Lower leg skin (tissue), 4 donors: ENCODE results near the gene EXOC6B. TPM values are rescaled to one million over a fixed set of nuclear protein-coding genes. Genes with fewer than 3 reads are reported as not detected.

Experiments
- DNase-seq, 2 donors: peaks; one replicate each; pipeline ENCODE4 v3.0.0-alpha.2; 2019; ENCODE audit warnings: low spot score in 2 of 2
- H3K4me3 ChIP-seq: fragments of 200-600 bp; sonication (generic); 2 replicates; pipeline ENCODE4 v1.5.1; 2017; ENCODE audit warnings: mild to moderate bottlenecking, low read depth; ENCODE audit not compliant: poor library complexity, severe bottlenecking
- POLR2A ChIP-seq, 2 donors: fragments of 450-650 bp; IDR thresholded peaks; one replicate each; pipeline ENCODE4 v1.6.1; 2016 to 2017; ENCODE audit warnings: antibody characterized with exemption in 2 of 2, mild to moderate bottlenecking in 1 of 2, moderate library complexity in 1 of 2
- WGBS, 2 donors: methylation state at CpG; one replicate each; pipeline ENCODE4 v1.1.5; 2018; 5-methylcytosine and 5-hydroxymethylcytosine counted together
- intact Hi-C: fragments of 100-400 bp; cut with DNase I; formaldehyde crosslinking; loops from one replicate; pipeline ENCODE4 v1.15.0; 2023; ENCODE audit warnings: low total_unique reads
- total RNA-seq, 4 donors: library from RNA; depleted of rRNA; stranded (reverse); fragments of >200 nt; gene quantifications; one replicate each; pipeline ENCODE4 v1.1.0, GENCODE V29; 2016
- TF ChIP-seq, protein P1 (sequence below), 3 donors: fragments of 450-650 bp; IDR thresholded peaks; one replicate each; pipeline ENCODE4 v1.5.1; 2016; ENCODE audit warnings: antibody characterized with exemption in 3 of 3, mild to moderate bottlenecking in 3 of 3, moderate library complexity in 2 of 3

Gene EXOC6B
- total RNA-seq, 4 donors from 2014 or later, result 85.8 to 164 (median 103) TPM

DNA sequence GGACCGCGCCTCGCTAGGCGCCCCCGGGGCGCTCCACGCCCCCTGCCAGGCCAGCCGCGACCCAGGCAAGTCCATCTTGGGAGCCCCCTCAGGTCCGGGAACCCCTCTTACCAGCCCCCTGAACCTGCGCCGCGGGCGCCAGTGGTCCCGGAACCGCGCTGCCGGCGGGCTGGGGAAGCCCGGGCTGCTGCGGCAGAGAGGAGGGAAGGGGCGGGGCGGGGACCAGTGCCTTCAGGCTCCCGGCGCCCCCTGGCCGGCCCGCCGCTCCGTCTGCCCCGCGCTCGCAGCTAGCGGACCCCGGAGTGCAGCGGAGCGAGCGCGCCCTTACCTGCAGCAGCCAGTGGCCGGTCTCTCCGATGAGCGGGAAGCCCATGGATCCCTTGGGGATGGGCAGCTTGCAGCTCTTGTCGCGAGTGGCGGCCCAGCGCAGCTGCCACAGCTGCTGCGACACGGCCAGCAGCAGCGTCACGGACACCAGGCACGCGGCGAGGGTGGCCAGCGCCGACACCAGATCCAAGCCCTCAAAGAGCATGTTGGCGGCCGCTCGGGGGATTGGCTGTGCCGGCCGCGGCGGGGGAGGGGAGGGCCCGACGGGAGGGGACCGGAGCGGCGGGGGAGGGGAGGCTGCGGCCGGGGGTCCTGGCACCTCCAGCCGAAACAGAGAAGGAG lies 678.4 kb downstream of the EXOC6B start, which contains the start of gene CYP26B1:
Gene CYP26B1, minus strand, starts transcription at position 560 of the 669 bp plus-strand sequence. Its CDS starts 28 bp downstream, at position 532.
- H3K4me3 ChIP-seq, result peak within 1 kb of the TSS; percentile 26
- DNase-seq, result peak in 1 of 2 donors; percentile 89
- 2% methylated on average over 25 to 61 of the region's 69 CpGs for WGBS, 2 donors
- TF ChIP-seq POLR2A (IDR thresholded peaks at IDR 0.05), result no peak
- TF ChIP-seq, protein P1, sequence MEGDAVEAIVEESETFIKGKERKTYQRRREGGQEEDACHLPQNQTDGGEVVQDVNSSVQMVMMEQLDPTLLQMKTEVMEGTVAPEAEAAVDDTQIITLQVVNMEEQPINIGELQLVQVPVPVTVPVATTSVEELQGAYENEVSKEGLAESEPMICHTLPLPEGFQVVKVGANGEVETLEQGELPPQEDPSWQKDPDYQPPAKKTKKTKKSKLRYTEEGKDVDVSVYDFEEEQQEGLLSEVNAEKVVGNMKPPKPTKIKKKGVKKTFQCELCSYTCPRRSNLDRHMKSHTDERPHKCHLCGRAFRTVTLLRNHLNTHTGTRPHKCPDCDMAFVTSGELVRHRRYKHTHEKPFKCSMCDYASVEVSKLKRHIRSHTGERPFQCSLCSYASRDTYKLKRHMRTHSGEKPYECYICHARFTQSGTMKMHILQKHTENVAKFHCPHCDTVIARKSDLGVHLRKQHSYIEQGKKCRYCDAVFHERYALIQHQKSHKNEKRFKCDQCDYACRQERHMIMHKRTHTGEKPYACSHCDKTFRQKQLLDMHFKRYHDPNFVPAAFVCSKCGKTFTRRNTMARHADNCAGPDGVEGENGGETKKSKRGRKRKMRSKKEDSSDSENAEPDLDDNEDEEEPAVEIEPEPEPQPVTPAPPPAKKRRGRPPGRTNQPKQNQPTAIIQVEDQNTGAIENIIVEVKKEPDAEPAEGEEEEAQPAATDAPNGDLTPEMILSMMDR (IDR thresholded peaks at IDR 0.05), result no peak
- intact Hi-C loops, result no loop called here

DNA sequence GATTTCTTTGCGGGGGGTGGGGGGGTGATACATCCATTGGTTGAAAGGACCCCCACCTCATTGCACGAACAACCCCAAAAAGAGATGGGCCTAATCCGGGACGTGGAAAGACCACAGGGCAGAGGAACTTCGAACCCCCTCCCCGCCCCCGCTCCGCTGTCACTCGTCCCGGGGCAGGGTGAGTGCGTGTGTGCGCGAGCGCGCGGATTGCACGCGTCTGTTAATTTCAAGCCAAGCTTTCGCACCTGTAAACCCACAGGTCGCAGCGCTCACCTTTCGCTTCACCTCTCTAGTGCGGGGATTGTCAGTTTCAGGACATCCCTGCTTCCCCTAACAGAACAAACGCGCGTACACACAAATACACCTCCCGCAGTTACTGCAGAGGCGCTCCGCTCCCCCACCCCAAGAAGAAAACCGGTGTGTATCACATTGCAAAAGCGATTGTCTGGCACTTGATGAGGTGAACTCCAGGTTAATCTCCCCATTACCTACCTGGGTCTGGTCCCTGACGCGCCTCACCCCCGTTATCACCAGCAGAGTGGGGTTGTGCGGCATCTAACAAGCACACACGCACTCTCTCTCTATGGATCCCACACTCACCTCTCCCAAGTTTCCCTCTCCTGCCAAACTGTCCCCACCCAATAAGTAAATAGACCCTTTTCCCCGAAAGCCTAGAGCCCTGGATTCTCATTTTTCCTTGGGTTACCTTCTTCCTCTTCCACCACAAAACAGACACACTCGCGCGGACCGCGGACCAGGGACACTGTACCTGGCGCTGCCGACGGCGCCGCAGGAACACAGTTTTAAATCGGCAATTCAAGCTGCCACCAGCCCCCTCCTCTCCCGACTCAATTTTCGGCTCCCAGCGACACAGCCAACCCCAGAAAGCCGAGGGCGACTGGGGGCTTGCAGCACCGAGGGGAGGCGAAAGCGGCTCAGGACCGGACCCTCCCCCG lies 679.2 kb downstream of the EXOC6B start:
- peak in 1 of 2 donors; percentile 89 for DNase-seq
- TF ChIP-seq POLR2A (IDR thresholded peaks at IDR 0.05), result no peak
- TF ChIP-seq, protein P1 (IDR thresholded peaks at IDR 0.05), result no peak
- intact Hi-C loops, result no loop called here
- H3K4me3 ChIP-seq, result peak overlapping the region; percentile 26
- WGBS, 2 donors, result 3 to 6% methylated on average over 51 to 58 of the region's 58 CpGs

DNA sequence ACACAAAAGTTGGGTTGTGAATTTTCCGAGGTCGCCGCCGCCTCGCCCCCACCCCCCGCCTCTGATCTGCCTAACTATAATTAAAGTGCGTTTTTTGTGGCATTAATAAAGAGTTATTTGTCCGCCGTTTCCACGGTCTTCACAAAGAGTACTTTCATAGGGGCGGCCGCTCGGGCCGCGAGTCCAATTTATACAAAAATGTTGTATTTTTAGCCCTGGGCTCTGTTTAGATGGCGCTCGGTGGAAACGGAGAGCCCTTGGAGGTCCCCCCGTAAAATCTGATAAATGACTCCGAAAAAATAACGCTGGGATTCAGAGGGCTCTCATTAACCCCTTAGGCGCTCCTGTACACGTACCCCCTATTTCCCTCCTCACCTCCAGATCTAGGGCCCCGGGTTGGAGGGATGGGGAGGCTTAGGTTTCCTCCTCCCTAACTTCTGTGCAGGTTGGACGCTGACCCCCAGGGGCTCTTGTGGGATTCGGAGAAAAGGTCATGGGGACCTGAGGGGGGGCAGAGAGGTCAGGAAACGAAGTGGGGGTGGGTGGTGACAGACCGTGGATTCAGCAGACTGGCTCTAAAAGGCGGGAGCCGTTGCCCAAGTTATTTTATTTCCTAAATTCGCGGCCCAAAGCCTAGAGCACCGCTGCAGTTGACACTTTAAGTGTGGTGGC lies 680.0 kb downstream of the EXOC6B start:
- 1 to 2% methylated on average over 33 of the region's 33 CpGs for WGBS, 2 donors
- intact Hi-C loops, result no loop called here
- peak in 1 of 2 donors; percentile 78 for DNase-seq
- no peak overlapping the region for H3K4me3 ChIP-seq
- no peak for TF ChIP-seq POLR2A (IDR thresholded peaks at IDR 0.05)
- TF ChIP-seq, protein P1 (IDR thresholded peaks at IDR 0.05), result no peak

DNA sequence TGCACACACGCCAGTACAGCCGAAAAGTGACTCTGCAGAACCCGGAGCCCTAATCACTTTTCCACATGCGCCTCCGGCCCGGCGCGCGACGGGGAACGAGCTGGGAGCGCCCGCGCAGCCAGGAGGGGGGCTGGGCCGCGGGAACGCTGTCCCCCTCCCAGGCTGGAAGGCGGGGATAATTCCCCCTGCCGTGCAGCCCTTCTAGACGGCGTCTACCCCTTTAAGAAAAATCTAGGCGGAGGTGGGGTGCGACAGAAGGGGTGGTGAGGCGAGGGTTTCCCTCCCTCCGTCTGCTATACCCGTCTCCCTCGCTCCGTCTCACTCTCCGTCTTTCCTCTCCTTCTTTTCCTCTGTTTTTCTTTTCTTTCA lies 680.6 kb downstream of the EXOC6B start:
- H3K4me3 ChIP-seq, result no peak overlapping the region
- intact Hi-C loops, result no loop called here
- WGBS, 2 donors, result 0% methylated on average over 29 of the region's 29 CpGs
- peak in 1 of 2 donors; percentile 90 for DNase-seq
- TF ChIP-seq, protein P1 (IDR thresholded peaks at IDR 0.05), result no peak
- no peak for TF ChIP-seq POLR2A (IDR thresholded peaks at IDR 0.05)

DNA sequence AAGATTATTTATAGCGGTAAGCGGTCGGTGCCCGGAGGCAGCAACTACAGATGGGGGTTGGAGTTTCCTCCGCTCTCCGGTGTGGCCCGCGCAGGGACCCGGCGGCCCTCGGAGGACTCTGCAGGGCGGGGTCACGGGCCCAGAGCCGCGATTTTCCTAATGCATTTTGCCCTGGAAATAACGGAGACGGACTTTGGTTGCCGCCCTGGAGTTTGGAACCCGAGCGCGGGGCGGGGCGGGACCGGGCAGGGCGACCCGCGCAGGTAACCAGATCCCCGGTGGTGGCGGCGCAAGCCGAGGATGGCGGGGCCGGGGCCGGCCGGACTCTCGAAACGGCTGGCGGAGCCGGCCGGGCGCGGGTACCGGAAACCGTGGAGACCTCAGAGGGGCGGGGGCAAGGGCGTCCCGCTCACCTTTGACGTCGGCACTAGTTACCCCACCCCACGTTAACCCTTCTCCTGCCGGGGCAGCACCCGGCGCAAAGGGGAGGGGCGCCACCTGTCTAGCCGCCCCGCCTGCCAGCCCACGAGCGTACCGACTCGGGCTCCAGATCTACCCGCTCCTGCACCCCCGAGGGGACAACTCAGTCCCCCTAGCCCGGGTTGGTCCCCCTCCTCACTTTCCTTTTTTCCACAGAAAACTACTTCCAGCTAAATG lies 681.1 kb downstream of the EXOC6B start:
- peak in 1 of 2 donors; percentile 93 for DNase-seq
- peak overlapping the region; percentile 29 for H3K4me3 ChIP-seq
- no peak for TF ChIP-seq POLR2A (IDR thresholded peaks at IDR 0.05)
- WGBS, 2 donors, result 0% methylated on average over 38 to 54 of the region's 63 CpGs
- intact Hi-C loops, result no loop called here
